Mucosa of descending colon (tissue), 3 donors: ENCODE results near the gene DHX34. TPM values are rescaled to one million over a fixed set of nuclear protein-coding genes. Genes with fewer than 3 reads are reported as not detected.

Source experiments
- ATAC-seq: fragments of 200-7000 bp; cut with Tn5 transposase; one replicate; pipeline ENCODE4 v1.9.1; 2020; ENCODE audit warnings: mild to moderate bottlenecking, moderate library complexity
- DNase-seq, 3 donors: peaks; one replicate each; pipeline ENCODE4 v3.0.0-alpha.2; 2020
- H3K36me3 ChIP-seq: fragments of 200-600 bp; one replicate; pipeline ENCODE4 v1.8.0; 2021; ENCODE audit warnings: low read depth, mild to moderate bottlenecking
- H3K4me1 ChIP-seq: fragments of 200-600 bp; one replicate; pipeline ENCODE4 v1.8.0; 2021; ENCODE audit warnings: low read depth, mild to moderate bottlenecking
- H3K4me3 ChIP-seq: fragments of 200-600 bp; one replicate; pipeline ENCODE4 v1.8.0; 2021; ENCODE audit warnings: mild to moderate bottlenecking
- H3K9me3 ChIP-seq: fragments of 200-600 bp; one replicate; pipeline ENCODE4 v1.8.0; 2021; ENCODE audit warnings: mild to moderate bottlenecking
- CTCF ChIP-seq: fragments of 200-600 bp; IDR thresholded peaks from one replicate; pipeline ENCODE4 v1.8.0; 2022; ENCODE audit warnings: antibody characterized with exemption, mild to moderate bottlenecking
- intact Hi-C, 2 donors: fragments of 100-400 bp; cut with DNase I in 1 of 2; cut with micrococcal nuclease in 1 of 2; formaldehyde crosslinking; loops; one replicate each; pipeline versions ENCODE4 v1.11.0 to v1.11.1; 2022; cut with DNase I, micrococcal nuclease
- total RNA-seq, 3 donors: library from RNA; stranded (reverse); fragmentation: NEBNext Ultra II Directional in 2 of 3; extraction: Animal tissue kit (Norgen Biotek cat#: 25700) in 2 of 3; gene quantifications; one replicate each; pipeline versions ENCODE4 v1.2.1 to v1.2.4, GENCODE V29; 2021 to 2023
- donor health status: DM: no; HTN: no; CAD: no; lungs with moderate emphysema.
- donor health status: DM: no; HTN: no; CAD: no.
- donor health status: DM: no; HTN: yes; CAD: no.

DHX34 gene
- total RNA-seq, 3 donors from 2014 or later: 8.7 to 12.3 (median 11.0) TPM

- Histone ChIP-seq H3K9me3 (no peaks in the 10 kb centered on the region), H3K36me3 (peaks cover 3% of the 10 kb centered on the region), H3K4me3 (no peak overlapping the region), H3K4me1 (no peaks in the 10 kb centered on the region)
- intact Hi-C loops: no loop called here
- DNase-seq (no peak), ATAC-seq (no peak)
- TF ChIP-seq CTCF: no peak
Measured at GRCh38 chr19:47352095-47352494, 3.0 kb downstream of the DHX34 start.

GRCh38 chr19:47353307-47353712 is 4.2 kb downstream of the DHX34 start:
- Histone ChIP-seq H3K36me3 (peaks cover 6% of the 10 kb centered on the region), H3K4me3 (no peak overlapping the region), H3K9me3 (no peaks in the 10 kb centered on the region), H3K4me1 (no peaks in the 10 kb centered on the region)
- intact Hi-C loops: no loop called here
- peak in 2 of 3 donors; percentile 67 to 86 for DNase-seq
- TF ChIP-seq CTCF: no peak
- ATAC-seq: peak; percentile 30

- no peak for DNase-seq
- no peak for TF ChIP-seq CTCF
- H3K4me1 ChIP-seq: no peaks in the 10 kb centered on the region
- H3K4me3 ChIP-seq: no peak overlapping the region
- intact Hi-C loops: no loop called here
- no peak for ATAC-seq
- no peaks in the 10 kb centered on the region for H3K9me3 ChIP-seq
- peaks cover 6% of the 10 kb centered on the region for H3K36me3 ChIP-seq
Measured at GRCh38 chr19:47356900-47357299, 7.8 kb downstream of the DHX34 start.

- DNase-seq: no peak
- H3K9me3 ChIP-seq: no peaks in the 10 kb centered on the region
- no peak for TF ChIP-seq CTCF
- ATAC-seq: no peak
- peaks cover 6% of the 10 kb centered on the region for H3K36me3 ChIP-seq
- intact Hi-C loops: no loop called here
- no peak overlapping the region for H3K4me3 ChIP-seq
- H3K4me1 ChIP-seq: no peaks in the 10 kb centered on the region
Measured at GRCh38 chr19:47357788-47358680, 8.9 kb downstream of the DHX34 start.

- DNase-seq: no peak
- intact Hi-C loops: no loop called here
- Histone ChIP-seq H3K4me3 (no peak overlapping the region), H3K36me3 (peaks cover 3% of the 10 kb centered on the region), H3K9me3 (no peaks in the 10 kb centered on the region), H3K4me1 (no peaks in the 10 kb centered on the region)
- TF ChIP-seq CTCF: no peak
- ATAC-seq: no peak
Measured at GRCh38 chr19:47358936-47359335, 9.8 kb downstream of the DHX34 start.
